ENCODE measurements around the gene DUSP22.

DNA sequence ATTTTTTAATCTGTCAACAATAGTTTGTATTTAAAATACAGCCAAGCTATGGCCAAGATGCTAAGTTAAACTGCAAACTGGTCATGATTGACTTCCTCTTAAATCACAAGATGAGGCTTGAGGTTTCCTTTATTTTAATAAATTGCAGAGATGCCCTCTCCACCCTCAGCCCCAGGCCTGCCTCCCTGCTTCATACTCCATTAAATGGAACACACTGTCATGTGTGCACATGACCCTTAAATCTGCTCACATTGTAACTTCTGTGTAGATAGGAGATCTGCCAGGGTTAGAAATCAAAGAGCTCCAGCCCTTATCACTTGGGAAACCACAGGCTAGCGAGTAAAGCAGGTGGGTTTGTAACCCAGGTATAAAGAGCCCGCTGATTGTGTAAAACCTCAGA is 20.8 kb downstream of the DUSP22 start:
- TF ChIP-seq CTCF (IDR thresholded peaks at IDR 0.05) (no peak), POLR2A (IDR thresholded peaks at IDR 0.05) (no peak)

All from tibial nerve (tissue), 3 donors.